Skin epidermis (tissue), 12 donors: Measurements from ENCODE around the gene CYP26A1.

ENCODE experiments used
- H3K27ac ChIP-seq, 21 experiments: fragments of 200-600 bp; sonication (generic) in 11 of 21; one replicate each; pipeline ENCODE4 v1.5.0; 2020; ENCODE audit warnings: mild to moderate bottlenecking in 3 of 21, inconsistent platforms in 2 of 21, moderate library complexity in 2 of 21
- H3K4me3 ChIP-seq, 7 experiments: fragments of 200-600 bp; sonication (generic) in 2 of 7; one replicate each; pipeline ENCODE4 v1.5.0; 2020; ENCODE audit warnings: inconsistent platforms in 2 of 7, mild to moderate bottlenecking in 2 of 7, moderate library complexity in 1 of 7

Gene CYP26A1, protein sequence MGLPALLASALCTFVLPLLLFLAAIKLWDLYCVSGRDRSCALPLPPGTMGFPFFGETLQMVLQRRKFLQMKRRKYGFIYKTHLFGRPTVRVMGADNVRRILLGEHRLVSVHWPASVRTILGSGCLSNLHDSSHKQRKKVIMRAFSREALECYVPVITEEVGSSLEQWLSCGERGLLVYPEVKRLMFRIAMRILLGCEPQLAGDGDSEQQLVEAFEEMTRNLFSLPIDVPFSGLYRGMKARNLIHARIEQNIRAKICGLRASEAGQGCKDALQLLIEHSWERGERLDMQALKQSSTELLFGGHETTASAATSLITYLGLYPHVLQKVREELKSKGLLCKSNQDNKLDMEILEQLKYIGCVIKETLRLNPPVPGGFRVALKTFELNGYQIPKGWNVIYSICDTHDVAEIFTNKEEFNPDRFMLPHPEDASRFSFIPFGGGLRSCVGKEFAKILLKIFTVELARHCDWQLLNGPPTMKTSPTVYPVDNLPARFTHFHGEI

DNA sequence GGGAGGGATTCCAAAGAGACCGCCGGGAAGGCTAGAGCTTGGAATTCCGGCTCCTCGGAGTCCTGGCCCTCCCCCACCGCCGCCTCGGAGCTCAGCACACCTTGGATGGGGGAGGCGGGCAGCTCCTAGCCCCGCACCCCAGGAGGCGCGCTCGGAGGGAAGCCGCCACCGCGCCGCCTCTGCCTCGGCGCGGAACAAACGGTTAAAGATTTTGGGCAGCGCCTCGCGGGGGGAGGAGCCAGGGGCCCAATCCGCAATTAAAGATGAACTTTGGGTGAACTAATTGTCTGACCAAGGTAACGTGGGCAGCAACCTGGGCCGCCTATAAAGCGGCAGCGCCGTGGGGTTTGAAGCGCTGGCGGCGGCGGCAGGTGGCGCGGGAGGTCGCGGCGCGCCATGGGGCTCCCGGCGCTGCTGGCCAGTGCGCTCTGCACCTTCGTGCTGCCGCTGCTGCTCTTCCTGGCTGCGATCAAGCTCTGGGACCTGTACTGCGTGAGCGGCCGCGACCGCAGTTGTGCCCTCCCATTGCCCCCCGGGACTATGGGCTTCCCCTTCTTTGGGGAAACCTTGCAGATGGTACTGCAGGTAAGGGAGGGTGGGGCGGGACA is at the start of gene CYP26A1:
CYP26A1 (plus strand) TSS at position 355 of the 608 bp plus-strand sequence; CDS start at position 397, 42 bp downstream.
- H3K4me3 ChIP-seq = peak within 1 kb of the TSS in 4 of 7 experiments; percentile 10 to 32 (median 16)

GRCh38 chr10:93026072-93026471 is 47.6 kb upstream of the CYP26A1 start:
- Histone ChIP-seq H3K27ac (no peak overlapping the region), H3K4me3 (no peak overlapping the region)

More for the DNA sequence above, at the start of gene CYP26A1:
- H3K27ac ChIP-seq = no peak within 1 kb of the TSS

- H3K4me3 ChIP-seq = no peak overlapping the region
Measured at GRCh38 chr10:93027508-93027907, 46.2 kb upstream of the CYP26A1 start.

DNA sequence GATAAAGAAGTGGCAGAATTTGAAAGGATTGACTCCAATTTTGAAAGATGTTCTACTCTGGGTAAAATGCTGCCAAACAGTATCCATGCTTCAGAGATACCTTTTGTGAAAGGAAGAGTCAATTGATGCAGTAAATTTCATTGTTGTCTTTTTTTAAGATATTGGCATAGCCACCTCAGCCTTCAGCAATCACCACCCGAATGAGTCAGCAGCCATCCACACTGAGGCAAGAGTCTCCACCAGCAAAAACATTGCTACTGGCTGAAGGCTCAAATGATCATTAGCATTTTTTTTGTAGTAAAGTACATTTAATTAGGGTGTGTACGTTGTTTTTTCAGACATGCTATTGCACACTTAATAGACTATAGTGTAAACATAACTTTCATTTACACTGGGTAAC is 44.8 kb upstream of the CYP26A1 start:
- Histone ChIP-seq H3K27ac (no peak overlapping the region), H3K4me3 (no peak overlapping the region)

More at GRCh38 chr10:93027508-93027907, 46.2 kb upstream of the CYP26A1 start:
- H3K27ac ChIP-seq = no peak overlapping the region

DNA sequence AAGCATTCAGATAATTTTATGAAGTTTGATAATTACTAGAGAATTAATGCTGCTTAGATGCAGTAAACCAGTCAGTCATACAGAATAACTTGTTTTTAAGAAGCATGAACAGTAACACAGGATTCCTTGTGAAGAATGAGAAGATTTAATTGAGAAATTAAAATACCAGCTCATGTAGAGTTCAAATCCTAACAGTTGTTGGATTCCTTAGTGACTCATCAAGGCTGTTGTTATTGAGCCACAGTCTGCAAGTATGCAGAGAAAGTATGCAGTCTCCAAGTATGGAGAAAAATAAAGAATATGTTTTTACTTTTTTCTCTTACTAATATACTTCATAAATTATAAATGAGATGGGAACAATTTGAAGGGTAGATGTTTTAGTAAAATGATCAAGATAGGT is 43.3 kb upstream of the CYP26A1 start:
- Histone ChIP-seq H3K4me3 (no peak overlapping the region), H3K27ac (no peak overlapping the region)

- H3K27ac ChIP-seq = no peak overlapping the region
- H3K4me3 ChIP-seq = no peak overlapping the region
Measured at GRCh38 chr10:93032105-93032808, 41.4 kb upstream of the CYP26A1 start.

DNA sequence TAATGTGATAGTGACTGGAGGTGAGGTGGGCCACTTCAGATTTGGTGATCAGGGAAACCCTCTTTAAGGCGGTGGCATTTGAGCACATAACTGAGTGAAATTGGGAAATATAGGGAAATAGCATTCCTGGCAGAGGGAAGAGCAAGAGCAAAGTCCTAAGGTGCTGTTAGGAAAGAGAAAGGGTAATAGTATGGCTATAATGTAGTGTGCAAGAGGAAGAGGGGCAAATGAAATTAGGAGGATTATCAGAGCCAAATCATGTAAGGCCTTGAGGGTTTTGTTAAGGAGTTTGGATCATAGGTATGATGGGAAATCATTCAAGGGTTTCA is 40.9 kb upstream of the CYP26A1 start:
- no peak overlapping the region for H3K27ac ChIP-seq

DNA sequence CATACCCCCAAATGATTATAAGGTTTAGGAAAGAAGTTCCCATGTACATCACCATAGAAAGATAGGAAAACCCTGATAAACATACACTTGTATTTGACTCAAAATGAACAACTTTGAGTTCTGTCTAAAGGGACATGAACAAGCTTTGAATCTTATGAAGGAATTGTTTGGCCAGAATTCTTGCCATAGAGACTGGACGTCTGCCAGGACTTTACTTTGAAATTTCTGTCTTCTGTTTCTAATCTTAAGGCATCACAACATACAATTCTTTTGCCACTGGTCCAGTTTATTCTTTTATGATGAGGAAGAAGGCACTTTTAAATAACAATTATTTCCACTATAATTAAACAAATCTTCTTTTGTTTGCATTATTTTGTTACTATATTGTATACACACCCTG is 39.3 kb upstream of the CYP26A1 start:
- Histone ChIP-seq H3K27ac (no peak overlapping the region), H3K4me3 (no peak overlapping the region)

More for the DNA sequence above, 40.9 kb upstream of the CYP26A1 start:
- no peak overlapping the region for H3K4me3 ChIP-seq

DNA sequence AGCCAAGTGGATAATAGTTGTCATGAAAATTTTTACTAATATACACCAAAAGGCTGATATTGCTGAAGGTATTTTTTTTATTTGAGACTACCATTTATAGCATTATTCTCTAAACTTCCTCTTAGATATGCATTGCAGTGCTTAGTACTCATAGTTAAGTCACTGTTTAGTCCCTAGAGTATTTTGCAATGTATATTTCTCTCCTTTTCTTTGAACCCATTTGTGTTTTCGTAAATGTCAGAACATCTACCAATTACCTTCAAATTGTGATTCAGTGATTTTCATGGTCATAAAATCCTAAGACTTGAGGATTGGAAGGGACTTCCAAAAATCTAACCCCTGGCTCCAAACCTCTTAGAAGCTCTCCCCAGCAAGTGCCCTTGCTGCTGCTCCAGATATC is 34.6 kb upstream of the CYP26A1 start:
- Histone ChIP-seq H3K4me3 (no peak overlapping the region), H3K27ac (no peak overlapping the region)

GRCh38 chr10:93039721-93040120 is 34.0 kb upstream of the CYP26A1 start:
- no peak overlapping the region for H3K4me3 ChIP-seq
- H3K27ac ChIP-seq = no peak overlapping the region

GRCh38 chr10:93054486-93054885 is 19.2 kb upstream of the CYP26A1 start:
- no peak overlapping the region for H3K27ac ChIP-seq
- no peak overlapping the region for H3K4me3 ChIP-seq

DNA sequence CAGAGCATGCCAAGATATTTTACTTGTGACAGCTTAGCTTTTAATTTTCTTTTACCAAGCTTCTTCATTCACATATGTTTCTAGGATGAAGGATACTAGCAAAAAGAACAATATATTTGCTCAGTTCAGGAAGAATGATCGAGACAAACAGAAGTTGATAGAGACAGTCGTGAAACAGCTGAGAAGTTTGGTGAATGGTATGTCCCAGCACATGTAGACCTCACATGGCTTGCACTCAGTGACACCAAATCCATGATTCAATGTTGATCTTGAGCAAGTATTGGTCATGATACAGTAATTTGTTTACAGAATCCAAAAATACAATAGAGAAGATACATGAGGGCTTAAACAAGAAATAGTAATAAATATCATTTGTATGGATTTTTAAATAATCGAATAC is 15.6 kb upstream of the CYP26A1 start:
- no peak overlapping the region for H3K27ac ChIP-seq
- H3K4me3 ChIP-seq = no peak overlapping the region

DNA sequence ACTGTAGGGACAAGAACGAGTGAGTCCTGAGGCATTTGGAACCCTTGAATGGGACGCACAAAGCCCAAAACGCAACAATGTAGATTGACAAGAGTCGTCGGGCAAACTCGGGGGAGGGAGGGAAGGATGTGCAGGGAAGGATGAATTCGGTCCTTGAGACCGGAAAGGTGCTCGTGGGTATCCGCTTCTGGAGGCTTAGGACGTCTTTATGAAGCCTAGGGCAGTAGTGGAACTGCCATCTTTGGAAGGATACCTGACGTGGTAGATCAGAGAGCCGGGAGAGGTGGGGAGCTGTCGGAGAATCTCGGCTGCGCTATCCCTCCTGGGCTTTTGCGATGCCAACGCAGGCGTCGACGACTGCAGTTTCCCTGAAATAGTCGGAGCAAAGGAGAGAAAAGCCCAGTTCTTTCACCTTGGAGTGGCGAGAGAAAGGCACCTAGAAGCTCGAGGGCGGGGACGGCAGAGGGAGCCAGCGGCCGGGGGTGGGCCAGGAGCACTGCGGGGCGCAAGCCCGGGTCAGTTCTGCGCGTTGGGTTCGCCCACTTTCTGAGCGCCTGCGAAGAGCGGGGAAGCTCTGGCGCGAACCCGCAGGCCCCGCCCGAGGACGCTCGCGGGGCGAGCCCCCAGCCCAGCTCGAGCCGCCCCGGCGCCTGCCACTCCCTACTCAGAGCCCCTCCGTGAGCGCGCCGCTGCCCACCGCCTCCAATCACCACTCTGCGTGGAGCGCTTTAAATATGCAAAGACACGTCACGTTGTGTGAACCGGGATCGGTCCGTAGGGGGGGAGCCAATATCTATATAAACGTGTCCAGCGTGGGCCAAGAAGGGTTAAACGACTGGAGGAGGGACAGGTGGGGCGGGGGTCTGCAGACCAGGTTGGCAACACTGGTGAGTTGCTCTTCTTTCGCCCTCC is 13.5 kb upstream of the CYP26A1 start, which contains the start of gene CYP26C1:
CYP26C1 (plus strand) TSS at position 824 of the 912 bp plus-strand sequence. CDS start 466 bp downstream, outside the sequence.
- Histone ChIP-seq H3K27ac (no peak within 1 kb of the TSS), H3K4me3 (no peak within 1 kb of the TSS)

GRCh38 chr10:93060887-93061593 is 12.7 kb upstream of the CYP26A1 start:
- Histone ChIP-seq H3K4me3 (no peak overlapping the region), H3K27ac (no peak overlapping the region)

GRCh38 chr10:93061594-93062513 is 11.8 kb upstream of the CYP26A1 start:
- H3K4me3 ChIP-seq = peak overlapping the region in 3 of 7 experiments; percentile 20 to 31 (median 24)
- H3K27ac ChIP-seq = no peak overlapping the region

DNA sequence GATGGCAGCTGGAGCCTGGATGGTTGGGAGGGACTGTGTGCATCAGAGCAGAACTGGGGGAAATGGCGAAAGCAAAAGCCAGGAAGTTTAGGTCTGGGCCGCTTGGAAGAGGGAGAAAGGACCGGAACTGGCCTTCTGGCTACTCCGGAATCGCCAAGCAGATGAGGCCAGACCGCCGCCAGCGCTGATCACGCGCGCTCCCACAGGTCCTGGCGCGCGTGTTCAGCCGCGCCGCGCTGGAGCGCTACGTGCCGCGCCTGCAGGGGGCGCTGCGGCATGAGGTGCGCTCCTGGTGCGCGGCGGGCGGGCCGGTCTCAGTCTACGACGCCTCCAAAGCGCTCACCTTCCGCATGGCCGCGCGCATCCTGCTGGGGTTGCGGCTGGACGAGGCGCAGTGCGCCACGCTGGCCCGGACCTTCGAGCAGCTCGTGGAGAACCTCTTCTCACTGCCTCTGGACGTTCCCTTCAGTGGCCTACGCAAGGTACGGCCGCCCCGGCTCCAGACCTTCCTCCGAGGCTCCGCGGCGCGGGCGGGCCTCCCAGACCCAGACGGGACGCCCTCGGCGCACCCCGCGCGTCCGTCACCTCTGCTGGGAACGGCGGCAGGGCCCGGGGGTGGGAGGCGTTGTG is 11.1 kb upstream of the CYP26A1 start:
- Histone ChIP-seq H3K27ac (no peak overlapping the region), H3K4me3 (peak overlapping the region in 5 of 7 experiments; percentile 4 to 31 (median 20))
